AG04449 (cell line): ENCODE results near the gene ADA.
"Not testable (repeated sequence)": the region's sequence is repeated elsewhere in the genome, so short reads cannot be mapped to it uniquely, and the experiment has no call there.

Experiments used
- CTCF ChIA-PET: fragments of 350-600 bp; formaldehyde crosslinking; extraction: SDS; loops from one replicate; lab custom pipeline; 2021; ENCODE audit warnings: antibody characterized with exemption; lab: Yijun Ruan, JAX
- POLR2A ChIA-PET: fragments of 400-600, 350-600 bp; formaldehyde crosslinking; extraction: SDS; loops from one replicate; lab custom pipeline; 2020; ENCODE audit warnings: antibody characterized with exemption, inconsistent platforms; lab: Yijun Ruan, JAX
- DNase-seq: peaks from one replicate; pipeline ENCODE4 v3.0.0-alpha.2; 2010; ENCODE audit warnings: low read depth, low spot score
- H3K4me3 ChIP-seq: 2 replicates; pipeline ENCODE4 v1.5.1; 2011; ENCODE audit warnings: low read depth, mild to moderate bottlenecking, control low read depth, low read length
- CTCF ChIP-seq: IDR thresholded peaks from one replicate; pipeline ENCODE4 v1.5.1; 2011; ENCODE audit warnings: mild to moderate bottlenecking, moderate library complexity, low read length, control low read depth, inconsistent platforms; ENCODE audit not compliant: insufficient read depth; ENCODE audit errors: missing control alignments

ADA gene

GRCh38 chr20:44589537-44589936, 62.0 kb downstream of the ADA start:
- no peak for TF ChIP-seq CTCF
- ChIA-PET POLR2A (no interaction called here), CTCF (interaction anchor here (1.0 kb wide), 1 partner anchor 21 kb away, joined by 3 read pairs; no protein-coding TSS in a partner anchor)
- H3K4me3 ChIP-seq = no peak overlapping the region
- DNase-seq = no peak

- H3K4me3 ChIP-seq, DNase-seq, POLR2A ChIA-PET: not testable (repeated sequence)
- CTCF ChIA-PET = interaction anchor here (0.9 to 1.3 kb wide), 2 partner anchors 13 to 22 kb away, joined by 4 to 5 read pairs; no protein-coding TSS in a partner anchor
Measured at GRCh38 chr20:44588321-44588720, 63.2 kb downstream of the ADA start.

DNA sequence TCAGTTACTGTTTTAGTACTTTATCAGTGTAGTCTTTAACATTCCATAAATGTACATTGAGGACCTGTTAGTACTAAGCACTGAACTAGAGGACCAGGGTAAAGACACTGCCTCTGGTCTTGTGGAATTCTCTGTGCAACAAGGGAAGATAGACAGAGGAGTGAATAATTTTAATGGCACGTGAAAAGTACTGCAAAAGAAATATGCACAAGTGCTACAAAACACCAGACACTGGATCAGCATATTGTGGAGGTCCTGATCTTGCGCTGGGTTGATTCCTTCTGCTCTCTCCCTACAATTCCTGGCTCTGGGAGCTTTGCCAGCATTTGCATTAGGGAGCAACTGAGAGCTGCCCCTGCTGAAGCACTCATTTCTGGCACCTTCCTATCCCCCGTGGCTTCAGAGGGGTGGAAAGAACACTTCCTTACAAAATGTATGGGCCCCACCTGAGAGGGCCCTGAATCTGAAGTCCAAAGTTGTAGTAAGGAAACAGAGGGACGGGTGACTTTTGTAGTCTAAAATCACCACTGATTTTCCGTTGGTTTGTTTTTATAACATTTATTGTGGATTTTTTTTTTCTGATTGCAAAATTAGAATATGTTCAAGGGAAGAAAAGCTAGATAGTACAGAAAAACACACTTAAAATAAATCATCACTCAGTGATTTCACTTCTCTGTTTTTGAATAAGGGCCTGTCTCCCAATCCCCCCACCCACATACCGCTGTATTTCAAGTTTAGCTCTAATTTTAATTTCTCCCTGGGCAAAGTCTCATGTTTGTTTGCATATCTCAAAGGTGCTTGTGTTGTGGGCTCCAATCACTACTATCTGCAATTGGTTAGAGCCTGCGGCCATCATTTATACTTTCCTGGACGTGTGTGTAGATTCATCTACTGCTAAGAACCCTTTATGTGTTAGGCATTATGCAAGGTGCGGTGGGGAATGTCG, 64.2 kb downstream of the ADA start:
- ChIA-PET POLR2A (no interaction called here), CTCF (interaction anchor here (0.9 to 1.9 kb wide), 4 partner anchors 9 to 52 kb away, joined by 3 to 7 read pairs (median 4); no protein-coding TSS in a partner anchor)
- DNase-seq = no peak
- H3K4me3 ChIP-seq = no peak overlapping the region
- TF ChIP-seq CTCF = no peak

DNA sequence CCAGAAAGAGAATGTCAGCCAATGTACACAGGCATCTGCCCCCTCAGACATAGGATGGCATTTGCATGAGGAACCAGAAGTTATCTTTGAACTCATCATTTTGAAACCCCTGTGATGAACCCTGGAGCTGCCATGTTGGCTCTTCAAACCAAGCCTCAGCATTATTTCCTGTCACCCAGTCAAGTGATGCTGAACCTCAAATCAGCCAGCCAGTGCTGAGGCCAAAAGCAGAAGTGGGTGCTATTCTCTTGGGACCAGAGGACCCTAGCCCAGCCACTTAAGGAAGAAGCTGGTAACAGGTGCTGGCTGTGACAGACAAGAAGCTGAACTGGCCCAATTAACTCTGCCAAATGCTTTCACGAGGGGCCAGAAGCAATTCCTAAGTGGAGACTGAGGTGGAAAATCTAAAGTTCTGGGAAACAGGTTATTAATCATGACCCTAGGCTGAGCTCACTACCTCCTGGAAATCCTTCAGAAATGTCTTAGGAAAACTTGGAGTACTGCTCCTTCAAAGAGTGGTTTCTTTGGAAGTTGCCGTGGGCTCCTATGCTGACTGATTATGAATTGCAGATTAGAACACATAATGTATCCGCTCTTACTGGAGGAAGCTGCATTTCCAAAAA, 65.1 kb downstream of the ADA start:
- TF ChIP-seq CTCF = no peak
- H3K4me3 ChIP-seq = no peak overlapping the region

DNA sequence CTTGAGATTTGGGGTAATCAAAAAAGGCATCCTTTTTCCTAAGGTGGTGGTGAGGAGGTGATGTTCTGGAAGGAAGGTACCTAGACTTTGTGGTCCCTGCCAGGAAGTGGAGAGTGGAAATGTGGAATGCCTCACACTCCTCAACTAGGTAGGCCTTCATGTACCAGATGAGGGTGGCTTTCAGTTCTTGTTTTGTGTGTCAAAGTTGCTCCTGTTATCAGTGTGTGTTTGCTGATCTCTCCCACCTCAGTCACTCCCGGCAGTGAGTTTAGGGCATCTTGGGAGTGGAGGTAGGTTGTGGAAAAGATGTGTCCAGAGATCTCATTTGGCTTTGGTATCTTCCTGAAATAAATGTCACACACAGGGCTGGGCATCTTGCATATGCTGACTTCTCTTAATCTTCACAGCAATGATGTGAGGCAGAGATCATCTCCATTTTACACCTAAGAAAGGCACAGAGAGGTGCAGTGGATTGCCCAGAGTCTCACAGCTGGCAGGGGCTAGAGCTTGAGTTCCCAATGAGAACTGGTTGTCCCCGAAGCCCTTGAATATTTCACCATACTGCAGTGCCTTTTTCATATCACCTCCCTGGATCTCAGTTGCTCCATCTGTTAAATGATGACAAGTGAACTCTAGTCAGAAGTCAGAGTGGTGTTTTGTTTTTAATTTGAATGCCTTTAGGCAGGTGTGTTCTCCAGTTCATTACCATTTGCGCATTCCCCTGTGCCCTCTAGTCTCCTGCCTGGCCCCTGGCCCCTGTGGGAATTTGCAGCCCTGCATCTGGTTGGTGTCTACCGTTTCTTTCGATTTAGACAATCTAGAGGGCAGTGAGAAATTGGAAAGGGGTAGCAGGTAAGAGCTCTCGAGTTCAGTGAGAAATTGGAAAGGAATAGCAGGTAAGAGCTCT, 66.2 kb downstream of the ADA start:
- no peak for TF ChIP-seq CTCF
- CTCF ChIA-PET = interaction anchor here (0.8 kb wide), 1 partner anchor 42 kb away, joined by 3 read pairs; no protein-coding TSS in a partner anchor
- no peak for DNase-seq
- POLR2A ChIA-PET = no interaction called here
- no peak overlapping the region for H3K4me3 ChIP-seq

More for the DNA sequence above, 65.1 kb downstream of the ADA start:
- ChIA-PET CTCF (interaction anchor here (0.8 to 1.9 kb wide), 3 partner anchors 9 to 43 kb away, joined by 3 to 7 read pairs (median 4); no protein-coding TSS in a partner anchor), POLR2A (interaction anchor here (0.6 kb wide), 1 partner anchor 63 kb away, joined by 3 read pairs; no protein-coding TSS in a partner anchor)
- no peak for DNase-seq

- POLR2A ChIA-PET = no interaction called here
- peak overlapping the region; percentile 2; the same call in 1 of the 2 replicates for H3K4me3 ChIP-seq
- CTCF ChIA-PET = no interaction called here
- no peak for TF ChIP-seq CTCF
- no peak for DNase-seq
Measured at GRCh38 chr20:44584162-44584561, 67.3 kb downstream of the ADA start.
